Right lobe of liver (tissue), 4 donors: ENCODE data around the gene BSG.
"Not testable (repeated sequence)": the region's sequence is repeated elsewhere in the genome, so short reads cannot be mapped to it uniquely, and the experiment has no call there.

Experiments
- CTCF ChIP-seq, 4 donors: fragments of 200-600 bp in 3 of 4; fragments of 450-650 bp in 1 of 4; IDR thresholded peaks; one replicate each; pipeline versions ENCODE4 v1.5.1 to v1.8.0; 2016 to 2022; ENCODE audit warnings: antibody characterized with exemption in 4 of 4, mild to moderate bottlenecking in 2 of 4
- POLR2A ChIP-seq: fragments of 450-650 bp; IDR thresholded peaks from one replicate; pipeline ENCODE4 v1.6.1; 2017; ENCODE audit warnings: antibody characterized with exemption, mild to moderate bottlenecking
- donor health status: DM: no; HTN: no; CAD: no.
- donor health status: DM: no; HTN: no; CAD: no.
- donor health status: DM: no; HTN: yes; CAD: no.

GRCh38 chr19:629515-629914 lies 57.1 kb downstream of the BSG start:
- not testable (repeated sequence) for TF ChIP-seq CTCF (IDR thresholded peaks at IDR 0.05); POLR2A
